Esophagus muscularis mucosa (tissue), 4 donors: Measurements from ENCODE around the gene FXYD2. TPM values are rescaled to one million over a fixed set of nuclear protein-coding genes. Genes with fewer than 3 reads are reported as not detected.

ENCODE experiments used
- DNase-seq: peaks from one replicate; pipeline ENCODE4 v3.0.0-alpha.2; 2017; ENCODE audit errors: extremely low spot score
- H3K27ac ChIP-seq, 4 donors: fragments of 200-600 bp; sonication (generic); replicated peaks in 1 of 4; 1 replicate in 3 of 4; 2 replicates in 1 of 4; pipeline ENCODE4 v1.5.1; 2016 to 2019; ENCODE audit warnings: mild to moderate bottlenecking in 1 of 4
- H3K27me3 ChIP-seq, 4 donors: fragments of 200-600 bp; sonication (generic); one replicate each; pipeline versions ENCODE4 v1.5.1 to v1.6.0; 2016 to 2019
- H3K36me3 ChIP-seq, 4 donors: fragments of 200-600 bp; sonication (generic); one replicate each; pipeline ENCODE4 v1.5.1; 2016 to 2019
- H3K4me1 ChIP-seq, 4 donors: fragments of 200-600 bp; sonication (generic); one replicate each; pipeline ENCODE4 v1.5.1; 2016 to 2019
- H3K4me3 ChIP-seq, 4 donors: fragments of 200-600 bp; sonication (generic); 1 replicate in 2 of 4; 2 replicates in 2 of 4; pipeline ENCODE4 v1.5.1; 2016 to 2019; ENCODE audit warnings: mild to moderate bottlenecking in 4 of 4, moderate library complexity in 1 of 4
- H3K9me3 ChIP-seq, 4 donors: fragments of 200-600 bp; sonication (generic); 1 replicate in 3 of 4; 2 replicates in 1 of 4; pipeline ENCODE4 v1.5.1; 2016 to 2019
- EP300 ChIP-seq: sonication (generic); formaldehyde crosslinking; IDR thresholded peaks from one replicate; pipeline ENCODE4 v1.6.1; 2017; ENCODE audit warnings: antibody characterized with exemption
- POLR2A ChIP-seq: fragments of 450-650 bp; IDR thresholded peaks from one replicate; pipeline ENCODE4 v1.6.1; 2017; ENCODE audit warnings: antibody characterized with exemption, moderate library complexity, mild to moderate bottlenecking, low read depth
- POLR2AphosphoS5 ChIP-seq, 2 donors: sonication (generic); formaldehyde crosslinking; IDR thresholded peaks; one replicate each; pipeline ENCODE4 v1.6.1; 2017; ENCODE audit warnings: antibody characterized with exemption in 2 of 2
- WGBS: methylation state at CpG from one replicate; pipeline ENCODE4 v1.1.5; 2018; 5-methylcytosine and 5-hydroxymethylcytosine counted together
- intact Hi-C: fragments of 100-400 bp; cut with DNase I; formaldehyde crosslinking; loops from one replicate; pipeline ENCODE4 v1.15.1; 2023
- total RNA-seq, 4 donors: library from RNA; depleted of rRNA; stranded (reverse); fragments of >200 nt; gene quantifications; one replicate each; pipeline versions ENCODE4 v1.1.0 to v1.2.1, GENCODE V29; 2016
- TF ChIP-seq, protein P1 (sequence below), 3 experiments: fragments of 200-600 bp in 2 of 3; fragments of 450-650 bp in 1 of 3; sonication (generic) in 2 of 3; IDR thresholded peaks; one replicate each; pipeline ENCODE4 v1.5.1; 2017 to 2019; ENCODE audit warnings: antibody characterized with exemption in 3 of 3, mild to moderate bottlenecking in 2 of 3, moderate library complexity in 1 of 3

The FXYD2 gene
- total RNA-seq, 4 donors from 2014 or later = 0.52 to 5.8 (median 3.7) TPM

- intact Hi-C loops = no loop called here
- peaks cover 13 to 60% (median 40%) of the 10 kb centered on the region in 4 donors for H3K4me1 ChIP-seq
- TF ChIP-seq POLR2A (no peak), POLR2AphosphoS5 (IDR thresholded peaks at IDR 0.05) (no peak), EP300 (no peak)
- TF ChIP-seq, protein P1, sequence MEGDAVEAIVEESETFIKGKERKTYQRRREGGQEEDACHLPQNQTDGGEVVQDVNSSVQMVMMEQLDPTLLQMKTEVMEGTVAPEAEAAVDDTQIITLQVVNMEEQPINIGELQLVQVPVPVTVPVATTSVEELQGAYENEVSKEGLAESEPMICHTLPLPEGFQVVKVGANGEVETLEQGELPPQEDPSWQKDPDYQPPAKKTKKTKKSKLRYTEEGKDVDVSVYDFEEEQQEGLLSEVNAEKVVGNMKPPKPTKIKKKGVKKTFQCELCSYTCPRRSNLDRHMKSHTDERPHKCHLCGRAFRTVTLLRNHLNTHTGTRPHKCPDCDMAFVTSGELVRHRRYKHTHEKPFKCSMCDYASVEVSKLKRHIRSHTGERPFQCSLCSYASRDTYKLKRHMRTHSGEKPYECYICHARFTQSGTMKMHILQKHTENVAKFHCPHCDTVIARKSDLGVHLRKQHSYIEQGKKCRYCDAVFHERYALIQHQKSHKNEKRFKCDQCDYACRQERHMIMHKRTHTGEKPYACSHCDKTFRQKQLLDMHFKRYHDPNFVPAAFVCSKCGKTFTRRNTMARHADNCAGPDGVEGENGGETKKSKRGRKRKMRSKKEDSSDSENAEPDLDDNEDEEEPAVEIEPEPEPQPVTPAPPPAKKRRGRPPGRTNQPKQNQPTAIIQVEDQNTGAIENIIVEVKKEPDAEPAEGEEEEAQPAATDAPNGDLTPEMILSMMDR (IDR thresholded peaks at IDR 0.05) = no peak
- no peak for DNase-seq
- H3K27ac ChIP-seq = no peak overlapping the region
- H3K4me3 ChIP-seq = no peak overlapping the region
- no peaks in the 10 kb centered on the region for H3K36me3 ChIP-seq
- 80% methylated on average over 14 of the region's 14 CpGs for WGBS
- H3K27me3 ChIP-seq = peaks cover 0 to 61% (median 0%) of the 10 kb centered on the region in 4 donors
- H3K9me3 ChIP-seq = no peaks in the 10 kb centered on the region
Measured at GRCh38 chr11:117830072-117830471, 5.5 kb upstream of the FXYD2 start.

DNA sequence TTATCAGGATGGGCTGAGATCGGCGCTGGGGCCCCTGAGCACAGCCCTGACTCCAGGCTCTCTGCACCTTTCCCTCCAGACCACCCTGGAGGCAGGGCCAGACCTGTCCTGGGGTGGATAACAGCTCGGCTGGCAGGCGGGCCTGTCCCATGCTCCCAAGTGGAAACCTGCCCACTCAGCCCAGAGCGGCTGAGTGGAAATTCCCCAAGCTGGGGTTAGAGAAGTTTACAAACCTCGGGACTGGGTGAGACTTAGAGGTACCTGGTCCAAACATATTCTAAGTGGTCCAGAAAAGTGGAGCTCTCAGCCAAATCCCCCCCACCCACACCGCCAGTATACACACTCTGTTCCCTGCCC is 4.8 kb upstream of the FXYD2 start:
- TF ChIP-seq, protein P1 (IDR thresholded peaks at IDR 0.05) = no peak
- TF ChIP-seq POLR2AphosphoS5 (IDR thresholded peaks at IDR 0.05) (no peak), POLR2A (no peak), EP300 (no peak)
- Histone ChIP-seq H3K36me3 (no peaks in the 10 kb centered on the region), H3K4me3 (no peak overlapping the region), H3K4me1 (peaks cover 20 to 67% (median 47%) of the 10 kb centered on the region in 4 donors), H3K27ac (peak overlapping the region; percentile 55 to 73 (median 61)), H3K9me3 (no peaks in the 10 kb centered on the region), H3K27me3 (peaks cover 0 to 61% (median 0%) of the 10 kb centered on the region in 4 donors)
- DNase-seq = no peak
- WGBS = 70% methylated on average over 2 of the region's 7 CpGs
- intact Hi-C loops = no loop called here

- Histone ChIP-seq H3K36me3 (no peaks in the 10 kb centered on the region), H3K4me1 (peaks cover 26 to 73% (median 52%) of the 10 kb centered on the region in 4 donors), H3K9me3 (no peaks in the 10 kb centered on the region), H3K27me3 (peaks cover 0 to 61% (median 0%) of the 10 kb centered on the region in 4 donors), H3K27ac (peak overlapping the region; percentile 55 to 73 (median 61)), H3K4me3 (no peak overlapping the region)
- intact Hi-C loops = no loop called here
- DNase-seq = no peak
- TF ChIP-seq POLR2A = no peak
- TF ChIP-seq, protein P1 (IDR thresholded peaks at IDR 0.05) = no peak
- no peak for TF ChIP-seq POLR2AphosphoS5 (IDR thresholded peaks at IDR 0.05)
- TF ChIP-seq EP300 = no peak
- WGBS = 66% methylated on average over 7 of the region's 16 CpGs
Measured at GRCh38 chr11:117828611-117829368, 4.2 kb upstream of the FXYD2 start.

DNA sequence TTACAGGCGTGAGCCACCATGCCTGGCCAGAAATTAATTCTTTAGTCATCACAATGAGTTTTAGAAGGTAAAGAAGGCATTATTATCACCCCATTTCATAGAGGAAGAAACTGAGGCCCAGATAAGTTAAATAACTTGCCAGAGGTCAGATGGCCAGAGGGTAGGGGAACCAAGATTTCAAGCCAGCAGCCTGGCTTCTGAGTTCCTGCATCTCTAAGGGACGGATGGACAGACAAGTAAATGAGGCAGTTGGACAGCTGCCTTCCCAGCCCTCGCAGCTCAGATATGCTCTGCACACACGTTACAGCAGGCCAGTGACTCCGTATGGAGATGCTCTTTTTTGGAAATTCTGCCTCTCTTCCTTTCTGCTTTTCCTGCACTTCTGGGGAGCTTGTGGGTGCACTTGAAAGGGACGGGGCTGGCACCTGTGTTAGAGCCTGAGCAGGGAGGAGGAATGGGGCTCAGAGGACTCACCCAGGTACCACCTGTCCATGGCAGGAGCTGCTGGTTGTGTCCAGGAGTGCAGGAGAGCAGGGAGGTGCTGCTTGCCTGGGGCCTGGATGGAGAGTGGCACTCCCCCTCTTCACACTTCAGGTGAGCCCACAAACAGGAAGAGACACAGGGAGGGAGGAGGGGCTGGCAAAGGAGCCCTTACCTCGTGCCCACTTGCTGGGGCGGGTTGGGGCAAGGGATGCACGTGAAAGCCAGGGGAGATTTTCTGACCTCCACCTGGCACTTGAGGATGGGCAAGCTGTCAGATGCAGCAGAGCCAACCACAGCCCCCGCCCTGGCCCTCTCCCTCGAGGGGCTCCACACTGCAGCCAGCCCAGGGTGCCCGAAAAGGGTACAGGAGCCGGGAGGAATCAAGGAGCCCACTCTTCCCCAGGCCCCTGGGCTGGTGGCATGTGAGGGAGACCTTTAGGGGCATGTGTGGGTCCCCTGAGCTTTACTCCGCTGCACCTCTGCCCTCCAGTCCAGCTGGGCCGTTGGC is 3.3 kb upstream of the FXYD2 start:
- DNase-seq = no peak
- Histone ChIP-seq H3K27me3 (peaks cover 0 to 56% (median 0%) of the 10 kb centered on the region in 4 donors), H3K27ac (peak overlapping the region; percentile 48 to 73 (median 61)), H3K4me3 (no peak overlapping the region), H3K36me3 (no peaks in the 10 kb centered on the region), H3K9me3 (no peaks in the 10 kb centered on the region), H3K4me1 (peaks cover 31 to 75% (median 54%) of the 10 kb centered on the region in 4 donors)
- TF ChIP-seq POLR2A (no peak), POLR2AphosphoS5 (IDR thresholded peaks at IDR 0.05) (no peak), EP300 (no peak)
- TF ChIP-seq, protein P1 (IDR thresholded peaks at IDR 0.05) = no peak
- 78% methylated on average over 14 of the region's 15 CpGs for WGBS
- intact Hi-C loops = no loop called here
